ENCODE measurements around the gene LAPTM5.

The LAPTM5 gene

DNA sequence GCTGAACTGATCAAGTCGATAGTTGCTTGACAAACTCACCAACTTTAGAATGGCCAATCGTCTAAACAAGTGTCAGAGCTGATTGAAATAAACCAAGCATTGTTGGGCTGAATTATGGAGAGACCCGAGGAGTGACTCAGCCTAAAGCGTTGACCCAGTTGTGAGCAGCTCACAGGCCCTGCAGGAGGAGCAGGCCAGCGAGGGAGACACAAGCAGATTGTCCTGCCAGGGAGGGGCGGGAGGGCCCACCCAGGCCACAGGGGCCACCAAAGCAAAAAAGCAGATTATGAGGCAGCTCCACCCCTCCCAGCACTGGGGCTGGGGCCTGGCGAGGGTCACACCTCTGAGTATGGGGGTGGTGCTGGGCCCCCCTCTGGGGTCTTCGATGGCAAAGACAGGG is 24.1 kb downstream of the LAPTM5 start:
- Histone ChIP-seq H3K9me3 (replicated peaks; ENCODE audit: insufficient read depth, low read length) (no peaks in the 10 kb centered on the region), H3K9me2 (replicated peaks; ENCODE audit: insufficient read depth, low read length) (no peaks in the 10 kb centered on the region), H3F3A (ENCODE audit: insufficient read depth, low read length) (peaks cover 39% of the 10 kb centered on the region), H3K27ac (ENCODE audit: low read length) (no peak overlapping the region), H2AFZ (ENCODE audit: low read length) (no peak overlapping the region), H4K20me1 (ENCODE audit: insufficient read depth, low read length) (no peaks in the 10 kb centered on the region), H3K27me3 (replicated peaks; ENCODE audit: insufficient read depth, low read length) (no peaks in the 10 kb centered on the region), H3K4me1 (ENCODE audit: low read length) (no peaks in the 10 kb centered on the region), H3K4me3 (ENCODE audit: low read length) (no peak overlapping the region), H3K79me2 (ENCODE audit: low read length) (peaks cover 28% of the 10 kb centered on the region), H3K4me2 (ENCODE audit: low read depth, low read length) (no peak overlapping the region), H3K36me3 (replicated peaks; ENCODE audit: insufficient read depth, low read length) (peaks cover 33% of the 10 kb centered on the region), H3K9ac (ENCODE audit: low read length) (no peak overlapping the region)
- TF ChIP-seq, protein P1, sequence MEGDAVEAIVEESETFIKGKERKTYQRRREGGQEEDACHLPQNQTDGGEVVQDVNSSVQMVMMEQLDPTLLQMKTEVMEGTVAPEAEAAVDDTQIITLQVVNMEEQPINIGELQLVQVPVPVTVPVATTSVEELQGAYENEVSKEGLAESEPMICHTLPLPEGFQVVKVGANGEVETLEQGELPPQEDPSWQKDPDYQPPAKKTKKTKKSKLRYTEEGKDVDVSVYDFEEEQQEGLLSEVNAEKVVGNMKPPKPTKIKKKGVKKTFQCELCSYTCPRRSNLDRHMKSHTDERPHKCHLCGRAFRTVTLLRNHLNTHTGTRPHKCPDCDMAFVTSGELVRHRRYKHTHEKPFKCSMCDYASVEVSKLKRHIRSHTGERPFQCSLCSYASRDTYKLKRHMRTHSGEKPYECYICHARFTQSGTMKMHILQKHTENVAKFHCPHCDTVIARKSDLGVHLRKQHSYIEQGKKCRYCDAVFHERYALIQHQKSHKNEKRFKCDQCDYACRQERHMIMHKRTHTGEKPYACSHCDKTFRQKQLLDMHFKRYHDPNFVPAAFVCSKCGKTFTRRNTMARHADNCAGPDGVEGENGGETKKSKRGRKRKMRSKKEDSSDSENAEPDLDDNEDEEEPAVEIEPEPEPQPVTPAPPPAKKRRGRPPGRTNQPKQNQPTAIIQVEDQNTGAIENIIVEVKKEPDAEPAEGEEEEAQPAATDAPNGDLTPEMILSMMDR (IDR thresholded peaks at IDR 0.05; ENCODE audit: low read length) = no peak
- TF ChIP-seq EZH2 (optimal IDR thresholded peaks at IDR 0.05; ENCODE audit: low read depth, low read length) (no peak), EZH2phosphoT487 (IDR thresholded peaks at IDR 0.05; ENCODE audit: low read length) (no peak)
- DNase-seq = no peak

DNA sequence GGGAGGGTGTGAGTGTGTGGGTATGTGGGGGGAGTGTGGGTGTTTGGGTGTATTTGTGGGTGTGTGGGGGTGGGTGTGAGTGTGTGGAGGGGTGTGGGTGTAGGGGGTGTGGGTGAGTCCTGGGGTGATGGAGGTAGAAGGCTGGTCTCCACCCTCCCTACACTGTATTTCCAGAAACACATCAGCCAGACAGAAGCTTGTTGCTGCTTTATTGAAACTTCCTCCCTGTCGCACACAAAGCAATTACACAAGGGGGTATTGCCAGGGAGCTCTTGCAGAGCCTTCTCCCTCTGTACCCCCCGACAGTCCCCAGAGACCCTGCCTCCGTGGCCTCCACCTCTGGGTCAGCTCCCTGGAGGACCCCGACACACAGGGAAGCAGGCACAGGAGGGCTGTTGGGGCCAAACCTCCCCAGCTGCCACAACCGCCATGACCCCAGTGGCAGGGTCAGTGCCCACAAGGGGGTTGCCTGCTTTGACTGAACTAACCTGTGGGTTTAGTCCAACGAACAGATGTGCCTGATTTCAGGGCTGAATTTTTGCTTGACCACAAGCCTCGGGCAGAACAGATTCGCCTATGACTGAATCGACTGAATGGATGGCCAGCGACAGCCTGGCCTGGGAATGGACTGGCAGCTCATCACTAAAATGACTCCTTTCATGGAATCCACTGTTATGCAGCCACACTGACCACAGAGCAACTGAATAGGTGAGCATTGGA is 25.1 kb downstream of the LAPTM5 start:
- Histone ChIP-seq H3K27me3 (replicated peaks; ENCODE audit: insufficient read depth, low read length) (no peaks in the 10 kb centered on the region), H3K36me3 (replicated peaks; ENCODE audit: insufficient read depth, low read length) (peaks cover 22% of the 10 kb centered on the region), H3K79me2 (ENCODE audit: low read length) (peaks cover 18% of the 10 kb centered on the region), H3K4me1 (ENCODE audit: low read length) (no peaks in the 10 kb centered on the region), H3K4me3 (ENCODE audit: low read length) (no peak overlapping the region), H3K27ac (ENCODE audit: low read length) (no peak overlapping the region), H3F3A (ENCODE audit: insufficient read depth, low read length) (peaks cover 39% of the 10 kb centered on the region), H4K20me1 (ENCODE audit: insufficient read depth, low read length) (no peaks in the 10 kb centered on the region), H2AFZ (ENCODE audit: low read length) (no peak overlapping the region), H3K9ac (ENCODE audit: low read length) (no peak overlapping the region), H3K9me2 (replicated peaks; ENCODE audit: insufficient read depth, low read length) (no peaks in the 10 kb centered on the region), H3K4me2 (ENCODE audit: low read depth, low read length) (no peak overlapping the region), H3K9me3 (replicated peaks; ENCODE audit: insufficient read depth, low read length) (no peaks in the 10 kb centered on the region)
- TF ChIP-seq EZH2phosphoT487 (IDR thresholded peaks at IDR 0.05; ENCODE audit: low read length) (no peak), EZH2 (optimal IDR thresholded peaks at IDR 0.05; ENCODE audit: low read depth, low read length) (no peak)
- TF ChIP-seq, protein P1 (IDR thresholded peaks at IDR 0.05; ENCODE audit: low read length) = no peak
- DNase-seq = no peak

- TF ChIP-seq EZH2 (optimal IDR thresholded peaks at IDR 0.05; ENCODE audit: low read depth, low read length) (no peak), EZH2phosphoT487 (IDR thresholded peaks at IDR 0.05; ENCODE audit: low read length) (no peak)
- TF ChIP-seq, protein P1 (IDR thresholded peaks at IDR 0.05; ENCODE audit: low read length) = no peak
Measured at GRCh38 chr1:30731806-30732276, 25.7 kb downstream of the LAPTM5 start.

More at GRCh38 chr1:30731806-30732276, 25.7 kb downstream of the LAPTM5 start:
- Histone ChIP-seq H4K20me1 (ENCODE audit: insufficient read depth, low read length) (no peaks in the 10 kb centered on the region), H3K36me3 (replicated peaks; ENCODE audit: insufficient read depth, low read length) (peaks cover 22% of the 10 kb centered on the region), H3K4me1 (ENCODE audit: low read length) (no peaks in the 10 kb centered on the region), H3K9me2 (replicated peaks; ENCODE audit: insufficient read depth, low read length) (no peaks in the 10 kb centered on the region), H2AFZ (ENCODE audit: low read length) (no peak overlapping the region), H3F3A (ENCODE audit: insufficient read depth, low read length) (peaks cover 36% of the 10 kb centered on the region), H3K27ac (ENCODE audit: low read length) (no peak overlapping the region), H3K9ac (ENCODE audit: low read length) (no peak overlapping the region), H3K9me3 (replicated peaks; ENCODE audit: insufficient read depth, low read length) (no peaks in the 10 kb centered on the region), H3K27me3 (replicated peaks; ENCODE audit: insufficient read depth, low read length) (no peaks in the 10 kb centered on the region), H3K4me2 (ENCODE audit: low read depth, low read length) (no peak overlapping the region), H3K79me2 (ENCODE audit: low read length) (peaks cover 12% of the 10 kb centered on the region; the same call in 1 of the 2 replicates), H3K4me3 (ENCODE audit: low read length) (no peak overlapping the region)
- DNase-seq = no peak

Measured in MM.1S (cell line).